Smooth muscle cell (in vitro differentiated cells): Measurements from ENCODE around the gene AOPEP. TPM values are rescaled to one million over a fixed set of nuclear protein-coding genes. Genes with fewer than 3 reads are reported as not detected.

Source experiments
- DNase-seq: peaks from one replicate; lab custom pipeline; 2025; ENCODE audit not compliant: unreplicated experiment; lab: John Stamatoyannopoulos, UW
- H2AFZ ChIP-seq: fragments of 200-600 bp; sonication (generic); 2 replicates; pipeline ENCODE4 v1.6.0; 2016; ENCODE audit warnings: antibody characterized with exemption, low read depth, mild to moderate bottlenecking
- H3F3A ChIP-seq: fragments of 200-600 bp; sonication (generic); 2 replicates; pipeline ENCODE4 v1.6.0; 2017; ENCODE audit warnings: antibody characterized with exemption, low read depth
- H3K27ac ChIP-seq: fragments of 200-600 bp; sonication (generic); 2 replicates; pipeline ENCODE4 v1.5.1; 2016; ENCODE audit warnings: low read depth, mild to moderate bottlenecking
- H3K27me3 ChIP-seq: fragments of 200-600 bp; sonication (generic); 2 replicates; pipeline ENCODE4 v1.6.1; 2016; ENCODE audit warnings: low read depth, mild to moderate bottlenecking
- H3K36me3 ChIP-seq: fragments of 200-600 bp; sonication (generic); 2 replicates; pipeline ENCODE4 v1.5.1; 2016; ENCODE audit warnings: low read depth
- H3K4me1 ChIP-seq: fragments of 200-600 bp; sonication (generic); 2 replicates; pipeline ENCODE4 v1.5.1; 2016; ENCODE audit warnings: low read depth
- H3K4me2 ChIP-seq: fragments of 200-600 bp; sonication (generic); 2 replicates; pipeline ENCODE4 v1.6.0; 2016; ENCODE audit warnings: mild to moderate bottlenecking
- H3K4me3 ChIP-seq: fragments of 200-600 bp; sonication (generic); 2 replicates; pipeline ENCODE4 v1.5.1; 2016; ENCODE audit warnings: mild to moderate bottlenecking
- H3K79me2 ChIP-seq: fragments of 200-600 bp; sonication (generic); 2 replicates; pipeline ENCODE4 v1.6.0; 2016; ENCODE audit warnings: low read depth, mild to moderate bottlenecking
- H3K9ac ChIP-seq: fragments of 200-600 bp; sonication (generic); 2 replicates; pipeline ENCODE4 v1.6.0; 2016; ENCODE audit warnings: low read depth
- H3K9me3 ChIP-seq: fragments of 200-600 bp; sonication (generic); replicated peaks from 2 replicates; pipeline ENCODE4 v1.5.1; 2016; ENCODE audit warnings: low read depth
- H4K20me1 ChIP-seq: fragments of 200-600 bp; sonication (generic); 2 replicates; pipeline ENCODE4 v1.6.0; 2016; ENCODE audit warnings: low read depth
- WGBS: methylation state at CpG from one replicate; pipeline ENCODE4 v1.1.7; 2016; ENCODE audit warnings: low lambda C conversion rate; 5-methylcytosine and 5-hydroxymethylcytosine counted together
- polyA plus RNA-seq: library from polyadenylated mRNA; unstranded; fragments of >200 nt; fragmentation: Nextera tagmentation; extraction: Ambion mirVana; gene quantifications from 2 replicates; pipeline ENCODE4 v1.2.1, GENCODE V29; 2016
- total RNA-seq: library from RNA; depleted of rRNA; stranded (reverse); fragments of >200 nt; gene quantifications from 2 replicates; pipeline ENCODE4 v1.2.3, GENCODE V29; 2014
- TF ChIP-seq, protein P1 (sequence below): fragments of 200-600 bp; sonication (generic); IDR thresholded peaks from 2 replicates; pipeline ENCODE4 v1.5.1; 2017; ENCODE audit warnings: borderline replicate concordance, mild to moderate bottlenecking, antibody characterized with exemption; ENCODE audit not compliant: insufficient read depth, poor library complexity, severe bottlenecking

AOPEP gene
- total and polyA plus RNA-seq, 2 experiments from 2014 or later: 52.7 to 94.9 TPM

DNA sequence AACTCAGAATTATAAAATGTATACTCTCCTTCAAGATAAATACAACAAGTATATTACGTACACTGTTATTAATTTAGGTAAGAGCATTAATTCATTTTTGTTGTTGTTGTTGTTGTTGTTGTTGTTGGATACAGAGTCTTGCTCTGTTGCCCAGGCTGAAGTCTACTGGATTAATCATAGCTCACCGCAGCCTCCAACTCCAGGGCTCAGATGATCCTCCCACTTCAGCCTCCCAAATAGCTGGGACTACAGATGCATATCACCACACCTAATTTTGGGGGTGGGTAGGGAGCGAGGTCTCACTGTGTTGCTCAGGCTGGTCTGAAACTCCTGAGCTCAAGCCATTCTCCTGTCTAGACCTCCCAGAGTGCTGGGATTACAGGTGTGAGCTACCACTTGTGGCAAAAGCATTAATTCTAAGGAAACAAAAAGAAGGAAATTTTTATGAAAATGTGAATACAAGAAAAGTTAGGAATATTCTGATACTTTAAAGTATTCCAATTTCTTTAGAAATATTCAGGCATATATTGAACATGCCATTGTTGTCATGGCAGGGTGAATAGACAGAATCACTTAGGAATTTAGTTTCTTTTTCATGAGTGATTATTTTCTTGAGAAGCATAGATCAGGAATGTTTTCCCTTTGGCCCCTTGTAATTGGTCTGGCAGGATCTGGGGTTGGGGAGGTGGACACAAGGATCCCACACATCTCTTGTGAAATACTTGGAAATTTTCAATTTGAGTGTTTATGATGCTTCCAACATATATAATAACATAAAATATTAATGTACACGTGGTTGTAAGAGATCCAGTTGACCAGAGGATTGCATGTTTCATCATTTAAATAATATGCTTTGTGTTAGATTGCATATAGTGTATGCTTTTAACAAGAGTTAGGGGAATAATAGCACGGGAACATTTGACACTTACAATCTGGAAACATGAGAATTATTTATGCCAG lies 327.4 kb downstream of the AOPEP start:
- Histone ChIP-seq H3K4me1 (peaks cover 63% of the 10 kb centered on the region), H3K27me3 (no peaks in the 10 kb centered on the region), H3F3A (peaks cover 30% of the 10 kb centered on the region), H3K4me3 (peak overlapping the region; percentile 38), H3K9ac (peak overlapping the region; percentile 79), H2AFZ (no peak overlapping the region), H3K9me3 (no peaks in the 10 kb centered on the region), H3K27ac (peak overlapping the region; percentile 92), H4K20me1 (peaks cover 97% of the 10 kb centered on the region), H3K36me3 (no peaks in the 10 kb centered on the region), H3K4me2 (peak overlapping the region; percentile 83), H3K79me2 (peaks cover 99% of the 10 kb centered on the region)
- TF ChIP-seq, protein P1, sequence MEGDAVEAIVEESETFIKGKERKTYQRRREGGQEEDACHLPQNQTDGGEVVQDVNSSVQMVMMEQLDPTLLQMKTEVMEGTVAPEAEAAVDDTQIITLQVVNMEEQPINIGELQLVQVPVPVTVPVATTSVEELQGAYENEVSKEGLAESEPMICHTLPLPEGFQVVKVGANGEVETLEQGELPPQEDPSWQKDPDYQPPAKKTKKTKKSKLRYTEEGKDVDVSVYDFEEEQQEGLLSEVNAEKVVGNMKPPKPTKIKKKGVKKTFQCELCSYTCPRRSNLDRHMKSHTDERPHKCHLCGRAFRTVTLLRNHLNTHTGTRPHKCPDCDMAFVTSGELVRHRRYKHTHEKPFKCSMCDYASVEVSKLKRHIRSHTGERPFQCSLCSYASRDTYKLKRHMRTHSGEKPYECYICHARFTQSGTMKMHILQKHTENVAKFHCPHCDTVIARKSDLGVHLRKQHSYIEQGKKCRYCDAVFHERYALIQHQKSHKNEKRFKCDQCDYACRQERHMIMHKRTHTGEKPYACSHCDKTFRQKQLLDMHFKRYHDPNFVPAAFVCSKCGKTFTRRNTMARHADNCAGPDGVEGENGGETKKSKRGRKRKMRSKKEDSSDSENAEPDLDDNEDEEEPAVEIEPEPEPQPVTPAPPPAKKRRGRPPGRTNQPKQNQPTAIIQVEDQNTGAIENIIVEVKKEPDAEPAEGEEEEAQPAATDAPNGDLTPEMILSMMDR: no peak
- no peak for DNase-seq
- WGBS: 83% methylated on average over 5 of the region's 5 CpGs

DNA sequence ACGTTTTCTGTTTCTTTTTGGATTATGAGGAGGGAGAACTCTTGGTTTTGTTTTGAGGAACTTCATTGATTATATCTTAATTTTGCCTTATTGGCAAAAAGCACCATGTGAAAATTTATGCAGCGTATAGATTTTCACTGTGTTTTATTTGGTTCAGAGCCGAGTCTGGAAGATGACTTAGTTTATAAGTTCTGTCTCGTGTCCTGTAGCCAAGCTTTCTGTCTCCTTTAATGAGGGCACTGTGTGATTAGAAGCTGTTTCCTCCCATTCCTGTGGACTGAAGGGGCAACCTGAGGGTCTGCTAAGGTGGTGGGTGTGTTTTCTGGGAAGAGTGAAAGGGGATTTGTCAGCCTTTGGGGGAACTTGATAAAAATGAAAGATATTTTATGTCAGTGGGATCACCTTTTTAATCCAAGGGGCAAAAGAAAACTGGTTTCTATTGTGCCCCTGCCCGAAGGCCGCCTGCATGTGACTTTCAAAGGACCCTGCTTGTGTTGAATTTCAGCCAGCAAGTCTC lies 328.9 kb downstream of the AOPEP start:
- Histone ChIP-seq H3K4me2 (peak overlapping the region; percentile 83), H3K9ac (peak overlapping the region; percentile 79), H3K9me3 (no peaks in the 10 kb centered on the region), H3K4me3 (peak overlapping the region; percentile 38), H3K36me3 (no peaks in the 10 kb centered on the region), H3K79me2 (peaks cover 99% of the 10 kb centered on the region), H3F3A (peaks cover 21% of the 10 kb centered on the region), H2AFZ (no peak overlapping the region), H3K4me1 (peaks cover 52% of the 10 kb centered on the region), H4K20me1 (peaks cover 97% of the 10 kb centered on the region), H3K27me3 (no peaks in the 10 kb centered on the region), H3K27ac (peak overlapping the region; percentile 92)
- no peak for DNase-seq
- TF ChIP-seq, protein P1: no peak
- 20% methylated on average over 6 of the region's 6 CpGs for WGBS

DNA sequence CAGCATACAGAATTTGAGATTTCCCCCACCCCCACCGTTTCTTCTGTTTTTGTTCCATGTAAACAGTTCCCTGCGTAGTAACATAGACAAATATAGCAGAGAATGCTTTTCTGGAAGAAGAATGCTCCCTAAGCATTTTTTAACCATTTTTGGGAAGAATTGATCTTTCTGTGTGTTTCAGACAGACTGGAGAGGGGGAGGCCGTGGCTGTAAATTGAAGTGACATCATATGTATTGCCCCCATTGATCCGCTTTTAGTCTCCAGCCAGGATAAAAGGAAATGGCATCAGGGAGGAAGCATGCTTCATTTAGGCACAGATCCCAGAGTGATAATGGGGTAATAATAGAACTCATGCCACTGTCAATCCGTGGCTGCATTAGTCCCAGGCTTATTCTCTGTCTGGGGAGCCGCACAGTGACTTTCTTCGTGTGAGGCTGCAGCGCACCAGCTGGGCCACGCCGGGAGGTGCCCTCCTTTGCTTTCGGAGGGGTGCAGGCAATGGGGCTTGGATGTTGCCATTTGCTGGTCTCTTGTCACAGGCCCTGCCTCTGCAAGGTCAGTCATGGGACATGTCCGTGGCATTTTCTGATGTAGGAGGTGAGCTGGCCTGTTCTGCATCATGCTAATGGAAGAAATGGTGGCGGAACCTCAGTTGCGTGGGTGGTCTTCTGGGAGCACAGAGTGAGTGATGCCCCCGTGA lies 329.5 kb downstream of the AOPEP start:
- Histone ChIP-seq H3K4me3 (peak overlapping the region; percentile 38), H4K20me1 (peaks cover 98% of the 10 kb centered on the region), H3K36me3 (no peaks in the 10 kb centered on the region), H3K79me2 (peaks cover 99% of the 10 kb centered on the region), H2AFZ (no peak overlapping the region), H3K9me3 (no peaks in the 10 kb centered on the region), H3F3A (peaks cover 21% of the 10 kb centered on the region), H3K27ac (peak overlapping the region; percentile 92), H3K4me2 (peak overlapping the region; percentile 83), H3K27me3 (no peaks in the 10 kb centered on the region), H3K4me1 (peaks cover 52% of the 10 kb centered on the region), H3K9ac (peak overlapping the region; percentile 79)
- WGBS: 23% methylated on average over 15 of the region's 15 CpGs
- TF ChIP-seq, protein P1: no peak
- no peak for DNase-seq
